ENCODE data around the gene ODF2L.
A peak's percentile ranks its signal among the peaks of the same experiment; 100 is the strongest.

The ODF2L gene

DNA sequence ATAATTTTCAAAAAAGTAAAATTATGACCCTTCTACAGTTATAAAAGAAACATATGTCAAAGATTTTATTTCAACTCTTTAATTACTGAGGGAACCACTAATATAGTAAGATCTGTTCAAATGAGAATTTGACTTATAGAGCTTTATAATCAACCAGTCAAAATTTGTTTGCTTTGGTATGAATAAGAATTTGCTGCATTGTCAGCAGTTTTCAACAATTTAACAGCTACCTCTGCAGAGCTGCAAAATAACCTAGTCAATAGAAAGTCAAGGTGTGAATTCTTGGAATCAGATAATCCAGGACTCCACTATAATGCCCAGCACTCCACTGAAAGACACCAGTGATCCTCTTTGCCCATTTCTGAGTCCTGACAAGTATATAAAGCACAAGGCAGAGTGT is 78.2 kb downstream of the ODF2L start:
- no peak for DNase-seq

DNA sequence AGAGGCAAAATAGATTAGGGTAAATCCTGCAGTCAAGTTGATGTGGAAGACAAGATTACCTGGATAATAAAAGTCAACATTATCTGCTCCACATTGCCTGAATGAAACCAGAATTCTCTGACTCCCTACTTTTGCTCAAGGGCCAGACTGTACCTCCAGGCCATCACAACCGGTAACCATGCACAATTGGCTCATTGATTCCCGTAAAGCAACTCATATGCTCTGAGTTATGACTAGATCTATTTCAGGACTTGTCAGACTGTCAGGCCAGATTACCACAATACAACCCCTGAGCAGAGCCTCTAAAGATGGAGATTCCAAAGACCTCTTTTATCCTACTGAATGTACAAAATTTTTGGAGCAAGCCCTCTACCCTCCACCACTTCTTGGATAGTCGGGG is 90.4 kb downstream of the ODF2L start:
- no peak for DNase-seq

DNA sequence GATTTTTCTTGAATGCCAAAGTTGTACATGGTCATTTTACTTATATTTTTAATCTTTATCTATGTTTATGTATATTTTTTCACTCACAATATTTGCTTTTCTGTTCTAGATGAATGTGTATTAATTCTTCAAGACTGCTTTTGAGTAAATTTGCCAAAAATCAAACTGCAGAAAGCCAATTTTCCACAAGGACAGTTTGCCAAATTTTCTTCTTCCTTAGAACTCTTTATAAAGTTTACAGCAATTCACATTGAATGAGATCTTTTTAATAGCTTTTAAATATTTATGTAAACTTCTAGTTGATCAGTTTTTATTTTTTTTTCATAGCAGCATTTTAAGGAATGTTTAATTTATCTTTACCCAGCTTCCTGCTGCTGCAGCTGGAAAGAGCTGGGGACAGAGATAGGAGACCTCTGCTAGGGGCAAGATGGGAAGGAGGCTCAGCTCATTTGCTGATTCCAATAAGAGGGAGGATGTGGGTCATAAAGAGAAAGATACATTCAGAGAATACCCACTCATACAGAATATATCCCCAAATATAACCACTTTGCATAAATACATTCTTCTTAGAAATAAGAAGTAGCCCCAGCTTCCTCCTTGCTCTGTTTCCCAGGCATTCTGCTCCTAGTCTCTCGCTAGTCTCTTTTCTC is 93.0 kb downstream of the ODF2L start:
- peak; percentile 14 for DNase-seq
